ENCODE data around the gene CHMP4B.

DNA sequence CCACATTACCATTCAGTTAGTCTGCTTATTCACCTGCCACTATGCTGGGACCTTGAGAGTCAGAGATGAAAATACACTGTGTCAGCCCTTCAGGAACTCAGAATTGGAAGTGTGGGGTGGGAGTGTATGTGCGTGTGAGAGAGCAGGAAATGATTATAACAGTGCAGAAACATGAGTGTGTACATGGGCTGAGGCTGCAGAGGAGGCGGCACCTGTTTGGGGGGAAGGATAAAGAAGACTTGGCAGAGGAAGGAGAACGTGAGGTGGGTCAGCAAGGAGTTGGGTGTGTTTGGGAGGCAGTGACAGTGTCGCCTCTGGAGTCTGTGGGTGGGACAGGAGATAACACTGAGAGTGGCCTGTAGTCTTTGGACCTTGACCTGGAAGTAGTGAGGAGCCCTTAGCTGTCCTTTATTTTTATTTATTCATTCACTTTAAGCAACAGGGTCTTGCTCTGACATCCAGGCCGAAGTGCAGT, 3.1 kb downstream of the CHMP4B start:
- no peak for TF ChIP-seq GATA3 (IDR thresholded peaks at IDR 0.05; ENCODE audit: low read depth, low read length)
- TF ChIP-seq GATA2 (IDR thresholded peaks at IDR 0.05; ENCODE audit: low read depth, low read length): no peak
